ENCODE data around the gene ITPK1.

ITPK1 gene

DNA sequence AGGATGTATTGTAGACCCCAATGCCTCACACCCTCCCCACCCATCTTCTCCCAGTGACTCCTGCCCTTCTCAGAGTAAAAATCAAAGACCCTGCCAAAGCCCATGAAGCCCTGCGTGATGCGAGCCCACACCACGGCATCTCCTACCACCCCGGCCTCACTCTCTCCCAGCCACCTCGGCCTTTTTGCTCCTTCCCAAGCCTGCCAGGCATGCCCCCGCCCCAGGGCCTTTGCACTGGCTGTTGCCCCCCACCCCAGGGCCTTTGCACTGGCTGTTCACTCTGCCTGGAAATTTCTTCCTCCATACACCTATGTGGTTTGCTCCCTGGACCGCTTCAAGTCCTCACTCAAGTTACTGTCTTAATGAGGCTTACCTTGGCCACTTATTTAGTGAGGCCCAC is 197.8 kb downstream of the ITPK1 start:
- no peak for DNase-seq
- H3K36me3 ChIP-seq (replicated peaks; ENCODE audit: insufficient read depth, low read length), result no peaks in the 10 kb centered on the region
- H3K79me2 ChIP-seq (ENCODE audit: low read length), result no peaks in the 10 kb centered on the region
- H3K9ac ChIP-seq (ENCODE audit: low read length), result no peak overlapping the region
- H3K4me2 ChIP-seq (ENCODE audit: low read depth, low read length), result no peak overlapping the region
- no peaks in the 10 kb centered on the region for H3K9me3 ChIP-seq (replicated peaks; ENCODE audit: insufficient read depth, low read length)
- H2AFZ ChIP-seq (ENCODE audit: low read length), result no peak overlapping the region
- H3F3A ChIP-seq (ENCODE audit: insufficient read depth, low read length), result no peaks in the 10 kb centered on the region
- H4K20me1 ChIP-seq (ENCODE audit: insufficient read depth, low read length), result no peaks in the 10 kb centered on the region
- H3K27ac ChIP-seq (ENCODE audit: low read length), result no peak overlapping the region
- no peaks in the 10 kb centered on the region for H3K27me3 ChIP-seq (replicated peaks; ENCODE audit: insufficient read depth, low read length)
- H3K4me1 ChIP-seq (ENCODE audit: low read length), result no peaks in the 10 kb centered on the region
- no peaks in the 10 kb centered on the region for H3K9me2 ChIP-seq (replicated peaks; ENCODE audit: insufficient read depth, low read length)
- TF ChIP-seq, protein P1, sequence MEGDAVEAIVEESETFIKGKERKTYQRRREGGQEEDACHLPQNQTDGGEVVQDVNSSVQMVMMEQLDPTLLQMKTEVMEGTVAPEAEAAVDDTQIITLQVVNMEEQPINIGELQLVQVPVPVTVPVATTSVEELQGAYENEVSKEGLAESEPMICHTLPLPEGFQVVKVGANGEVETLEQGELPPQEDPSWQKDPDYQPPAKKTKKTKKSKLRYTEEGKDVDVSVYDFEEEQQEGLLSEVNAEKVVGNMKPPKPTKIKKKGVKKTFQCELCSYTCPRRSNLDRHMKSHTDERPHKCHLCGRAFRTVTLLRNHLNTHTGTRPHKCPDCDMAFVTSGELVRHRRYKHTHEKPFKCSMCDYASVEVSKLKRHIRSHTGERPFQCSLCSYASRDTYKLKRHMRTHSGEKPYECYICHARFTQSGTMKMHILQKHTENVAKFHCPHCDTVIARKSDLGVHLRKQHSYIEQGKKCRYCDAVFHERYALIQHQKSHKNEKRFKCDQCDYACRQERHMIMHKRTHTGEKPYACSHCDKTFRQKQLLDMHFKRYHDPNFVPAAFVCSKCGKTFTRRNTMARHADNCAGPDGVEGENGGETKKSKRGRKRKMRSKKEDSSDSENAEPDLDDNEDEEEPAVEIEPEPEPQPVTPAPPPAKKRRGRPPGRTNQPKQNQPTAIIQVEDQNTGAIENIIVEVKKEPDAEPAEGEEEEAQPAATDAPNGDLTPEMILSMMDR (IDR thresholded peaks at IDR 0.05; ENCODE audit: low read length), result no peak
- no peak for TF ChIP-seq EZH2 (optimal IDR thresholded peaks at IDR 0.05; ENCODE audit: low read depth, low read length)
- TF ChIP-seq EZH2phosphoT487 (IDR thresholded peaks at IDR 0.05; ENCODE audit: low read length), result no peak
- H3K4me3 ChIP-seq (ENCODE audit: low read length), result no peak overlapping the region

DNA sequence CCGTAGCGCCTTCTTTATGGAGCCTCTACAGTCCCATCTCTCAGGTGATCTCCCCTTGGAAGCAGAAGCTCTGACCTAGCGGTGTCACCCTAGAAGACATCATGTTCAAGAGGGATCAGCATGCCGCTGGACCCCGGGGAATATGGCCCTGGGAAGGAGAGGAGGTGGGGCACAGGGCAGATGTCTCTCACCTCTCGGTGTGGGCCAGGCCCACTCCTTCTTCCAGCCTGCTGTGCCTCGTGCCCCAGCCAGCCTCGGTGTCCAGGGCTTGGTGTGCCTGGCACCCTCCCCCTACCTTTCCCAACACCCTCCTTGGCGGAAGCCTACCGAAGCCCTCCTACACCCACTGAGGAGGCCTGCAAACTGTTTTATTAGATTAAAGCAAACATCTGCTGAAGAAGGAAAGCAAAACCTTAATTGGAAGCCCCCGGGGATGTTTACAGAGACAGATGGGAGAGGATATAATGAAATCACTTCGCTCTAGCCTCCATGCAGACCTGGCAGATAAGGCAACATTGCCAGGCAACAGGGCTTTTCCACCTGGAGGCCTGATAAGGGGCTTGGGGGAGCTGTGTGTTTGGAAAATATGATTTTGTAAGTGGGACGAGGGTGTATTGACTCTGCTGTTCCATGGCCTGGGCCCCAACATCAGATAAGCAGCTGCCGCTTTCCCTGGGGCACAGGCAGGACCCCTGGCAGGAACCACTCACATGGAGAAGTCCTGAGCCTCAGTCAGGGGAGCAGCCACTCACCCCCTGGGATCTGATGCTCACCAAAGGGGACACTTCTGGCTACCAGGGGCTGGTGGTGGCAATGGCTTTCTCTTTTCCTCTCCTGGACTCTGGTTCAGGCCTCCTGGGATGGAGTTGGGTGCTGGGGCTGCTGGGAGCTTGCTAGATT is 198.4 kb downstream of the ITPK1 start:
- H4K20me1 ChIP-seq (ENCODE audit: insufficient read depth, low read length), result no peaks in the 10 kb centered on the region
- H3K4me1 ChIP-seq (ENCODE audit: low read length), result no peaks in the 10 kb centered on the region
- H3K36me3 ChIP-seq (replicated peaks; ENCODE audit: insufficient read depth, low read length), result no peaks in the 10 kb centered on the region
- no peaks in the 10 kb centered on the region for H3K9me3 ChIP-seq (replicated peaks; ENCODE audit: insufficient read depth, low read length)
- no peaks in the 10 kb centered on the region for H3K79me2 ChIP-seq (ENCODE audit: low read length)
- TF ChIP-seq EZH2 (optimal IDR thresholded peaks at IDR 0.05; ENCODE audit: low read depth, low read length) (no peak), EZH2phosphoT487 (IDR thresholded peaks at IDR 0.05; ENCODE audit: low read length) (no peak)
- TF ChIP-seq, protein P1 (IDR thresholded peaks at IDR 0.05; ENCODE audit: low read length), result no peak
- no peak overlapping the region for H3K27ac ChIP-seq (ENCODE audit: low read length)
- H3K27me3 ChIP-seq (replicated peaks; ENCODE audit: insufficient read depth, low read length), result no peaks in the 10 kb centered on the region
- DNase-seq, result no peak
- no peak overlapping the region for H3K4me3 ChIP-seq (ENCODE audit: low read length)
- H2AFZ ChIP-seq (ENCODE audit: low read length), result no peak overlapping the region
- H3K4me2 ChIP-seq (ENCODE audit: low read depth, low read length), result no peak overlapping the region
- no peak overlapping the region for H3K9ac ChIP-seq (ENCODE audit: low read length)
- no peaks in the 10 kb centered on the region for H3F3A ChIP-seq (ENCODE audit: insufficient read depth, low read length)
- no peaks in the 10 kb centered on the region for H3K9me2 ChIP-seq (replicated peaks; ENCODE audit: insufficient read depth, low read length)

DNA sequence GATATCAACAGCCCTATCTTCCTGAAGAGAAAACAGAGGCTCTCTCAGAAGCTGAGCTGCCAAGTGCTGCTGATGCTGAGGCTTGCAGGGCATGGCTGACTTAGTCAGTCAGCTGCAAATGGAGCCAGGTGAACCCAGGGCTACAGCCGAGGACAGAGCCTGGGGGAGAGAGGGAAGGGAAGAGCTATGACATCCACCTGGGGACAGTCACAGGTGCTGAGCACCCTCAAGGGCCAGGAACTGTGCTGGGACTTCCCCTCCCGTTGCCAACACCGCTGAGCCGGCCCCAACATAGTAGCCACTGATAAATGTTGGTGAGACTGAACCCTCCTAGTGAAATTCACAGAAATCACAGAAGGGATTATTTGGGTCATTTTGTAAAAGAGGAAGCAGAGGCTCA is 199.5 kb downstream of the ITPK1 start:
- no peaks in the 10 kb centered on the region for H3K27me3 ChIP-seq (replicated peaks; ENCODE audit: insufficient read depth, low read length)
- H4K20me1 ChIP-seq (ENCODE audit: insufficient read depth, low read length), result no peaks in the 10 kb centered on the region
- no peak for TF ChIP-seq EZH2 (optimal IDR thresholded peaks at IDR 0.05; ENCODE audit: low read depth, low read length)
- TF ChIP-seq EZH2phosphoT487 (IDR thresholded peaks at IDR 0.05; ENCODE audit: low read length), result no peak
- TF ChIP-seq, protein P1 (IDR thresholded peaks at IDR 0.05; ENCODE audit: low read length), result no peak
- H3F3A ChIP-seq (ENCODE audit: insufficient read depth, low read length), result no peaks in the 10 kb centered on the region
- no peak overlapping the region for H3K4me2 ChIP-seq (ENCODE audit: low read depth, low read length)
- H3K27ac ChIP-seq (ENCODE audit: low read length), result no peak overlapping the region
- no peaks in the 10 kb centered on the region for H3K9me3 ChIP-seq (replicated peaks; ENCODE audit: insufficient read depth, low read length)
- DNase-seq, result no peak
- no peak overlapping the region for H3K9ac ChIP-seq (ENCODE audit: low read length)
- H2AFZ ChIP-seq (ENCODE audit: low read length), result no peak overlapping the region
- H3K9me2 ChIP-seq (replicated peaks; ENCODE audit: insufficient read depth, low read length), result no peaks in the 10 kb centered on the region
- H3K4me1 ChIP-seq (ENCODE audit: low read length), result no peaks in the 10 kb centered on the region
- no peak overlapping the region for H3K4me3 ChIP-seq (ENCODE audit: low read length)
- no peaks in the 10 kb centered on the region for H3K79me2 ChIP-seq (ENCODE audit: low read length)
- H3K36me3 ChIP-seq (replicated peaks; ENCODE audit: insufficient read depth, low read length), result no peaks in the 10 kb centered on the region
